Non-pigmented ciliary epithelial cell (primary cell): ENCODE data around the gene BHLHE23.

ENCODE experiments used
- DNase-seq: peaks from one replicate; pipeline ENCODE4 v3.0.0-alpha.2; 2010; ENCODE audit warnings: low read depth

The BHLHE23 gene

DNA sequence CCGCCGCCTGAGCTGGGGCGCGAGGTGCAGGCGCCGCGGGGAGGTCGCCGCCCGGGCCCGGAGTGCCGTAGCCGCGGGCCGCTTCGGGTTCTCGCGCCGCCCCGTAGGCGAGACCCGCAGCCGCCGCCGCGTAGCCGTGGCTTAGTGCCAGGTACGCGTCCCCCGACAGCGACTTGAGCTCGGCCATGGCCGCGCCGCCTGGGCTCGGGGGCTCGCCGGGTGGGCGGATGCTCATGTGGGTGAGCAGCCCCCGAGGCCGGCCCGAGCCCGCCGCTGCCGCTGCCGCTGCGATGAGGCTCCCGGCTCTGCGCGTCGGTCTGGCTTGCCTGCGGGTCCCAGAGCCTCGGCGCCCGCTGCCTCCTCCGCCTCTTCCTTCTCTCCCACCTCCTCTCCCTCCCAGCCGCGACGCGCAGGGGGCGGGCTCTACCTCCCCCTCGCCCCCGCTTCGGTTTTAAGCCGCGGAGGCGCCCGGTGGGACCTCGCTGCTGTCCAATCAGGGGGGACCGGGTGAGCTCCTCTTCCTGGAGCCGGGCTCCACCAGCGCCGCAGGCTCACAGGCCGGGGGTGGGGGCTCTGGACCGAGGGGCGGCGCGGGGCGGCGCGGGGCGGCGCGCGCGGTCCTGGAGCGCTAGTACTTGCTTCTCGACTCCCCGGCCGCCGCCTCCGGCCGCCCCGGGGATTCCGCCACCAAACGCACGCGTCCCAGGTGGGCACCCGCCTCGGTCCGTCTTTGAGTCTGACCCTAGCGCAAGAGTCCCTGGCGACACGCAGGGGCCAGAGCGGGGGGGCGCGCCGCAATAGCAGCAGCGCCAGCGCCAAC, at the start of gene BHLHE23:
TSS of gene BHLHE23 (minus strand) at position 425 of the 820 bp plus-strand sequence. CDS start at position 235, 190 bp downstream.
- DNase-seq, result no peak

DNA sequence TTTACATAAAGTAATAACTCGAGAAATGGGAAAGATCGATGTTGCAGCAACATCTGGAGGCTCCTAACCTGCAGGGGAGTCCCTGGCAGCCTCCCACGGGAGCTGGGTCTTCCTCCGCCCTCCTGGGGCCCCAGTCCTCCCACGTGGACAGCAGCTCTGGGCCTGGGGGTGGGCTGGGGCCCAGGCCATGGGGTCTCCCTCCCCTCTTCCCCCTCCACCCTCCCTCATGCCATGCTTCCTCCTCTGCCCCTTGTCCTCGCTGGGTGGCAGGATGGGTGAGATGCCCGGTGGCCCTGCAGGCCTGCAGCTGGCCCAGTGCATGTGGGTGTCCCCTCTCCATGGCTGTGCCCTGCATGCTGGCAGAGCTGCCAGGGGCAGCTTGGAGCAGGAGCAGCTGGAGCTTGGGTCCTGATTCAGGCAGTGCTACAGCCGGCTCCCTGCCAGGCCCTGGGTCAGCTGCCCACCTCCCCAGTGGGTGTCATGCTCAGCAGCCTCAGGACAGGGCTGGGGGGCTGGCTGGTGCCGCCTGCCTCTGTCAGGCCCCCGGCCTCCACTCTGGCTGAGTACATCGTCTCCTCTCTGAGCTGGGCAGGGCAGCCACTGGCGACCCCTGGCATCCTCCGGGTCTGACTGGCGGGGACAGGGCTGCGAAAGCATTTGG, 48.9 kb upstream of the BHLHE23 start:
- no peak for DNase-seq

DNA sequence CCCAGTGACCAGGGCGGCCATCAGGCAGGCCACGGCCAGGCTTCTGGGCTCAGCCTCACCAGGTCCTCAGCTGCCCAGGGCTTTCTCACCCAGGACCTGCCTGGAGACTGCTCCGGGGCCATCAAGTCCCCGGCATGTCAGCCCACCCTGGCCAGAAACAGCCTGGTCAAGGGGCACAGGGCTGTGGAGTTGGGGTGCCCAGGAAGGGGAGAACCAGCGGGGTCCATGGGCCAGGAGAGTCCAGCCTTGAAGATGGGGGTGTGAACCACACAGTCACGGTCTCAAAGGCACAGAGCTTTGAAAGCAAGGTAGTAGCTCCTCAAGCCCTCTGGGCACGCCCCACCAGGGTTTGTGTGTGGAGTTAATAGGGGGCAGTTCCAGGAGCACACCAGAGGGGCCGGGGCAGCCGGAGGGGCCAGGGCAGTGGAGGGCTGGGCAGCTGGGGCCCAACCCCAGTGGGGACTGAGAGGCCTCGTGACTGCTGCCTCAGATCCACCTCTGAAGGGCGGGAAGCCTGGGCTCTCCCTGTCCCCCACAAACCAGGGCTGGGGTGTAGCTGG, 48.0 kb upstream of the BHLHE23 start:
- no peak for DNase-seq

DNA sequence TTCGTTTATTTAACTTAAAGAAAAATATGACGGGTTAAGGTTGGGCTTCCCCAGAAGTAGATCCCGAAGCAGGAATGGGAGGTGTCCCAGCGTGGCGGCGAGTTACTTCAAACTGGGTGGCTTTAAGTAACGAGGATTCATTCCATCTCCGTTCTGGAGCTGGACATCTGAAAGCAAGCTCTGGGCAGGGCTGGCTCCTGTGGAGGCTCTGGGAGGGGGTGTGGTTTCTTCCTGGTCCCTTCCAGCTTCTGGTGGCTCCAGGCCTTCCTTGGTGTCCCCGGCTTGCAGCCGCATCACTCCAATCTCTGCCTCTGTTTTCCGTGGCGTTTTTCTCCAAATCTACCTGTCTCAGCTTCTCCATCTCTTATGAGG, 47.3 kb upstream of the BHLHE23 start:
- DNase-seq, result no peak

DNA sequence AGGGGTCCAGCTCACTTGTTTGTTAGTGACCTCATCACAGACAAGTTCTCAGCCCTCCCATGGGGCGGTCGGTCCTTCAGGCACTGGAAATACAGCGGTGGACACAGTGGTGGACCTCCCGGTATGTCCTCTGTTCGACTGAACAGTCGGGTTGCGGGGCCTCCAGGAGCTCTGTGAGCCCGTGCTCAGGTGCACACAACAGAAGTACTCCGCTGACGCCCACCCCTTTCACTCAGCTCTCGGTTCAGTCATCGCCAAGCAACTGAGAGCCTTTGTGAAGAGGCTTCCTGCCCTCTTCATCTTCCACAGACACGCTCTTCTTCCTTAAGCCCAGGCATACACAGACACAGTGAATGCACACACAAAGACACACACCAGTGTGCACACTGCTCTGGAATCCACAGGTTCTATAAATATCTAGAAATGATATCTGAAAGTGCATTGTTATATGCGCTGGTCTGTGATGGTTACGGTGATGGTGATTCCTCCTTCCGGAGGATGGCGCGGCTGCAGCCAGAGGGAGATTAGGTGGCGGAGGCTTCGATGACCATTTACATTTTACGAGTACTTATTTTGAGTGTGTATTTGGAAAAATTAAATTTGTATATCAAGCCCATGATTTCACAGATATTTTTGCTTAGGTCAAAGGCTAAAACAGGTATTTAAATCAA, 46.8 kb upstream of the BHLHE23 start:
- no peak for DNase-seq

DNA sequence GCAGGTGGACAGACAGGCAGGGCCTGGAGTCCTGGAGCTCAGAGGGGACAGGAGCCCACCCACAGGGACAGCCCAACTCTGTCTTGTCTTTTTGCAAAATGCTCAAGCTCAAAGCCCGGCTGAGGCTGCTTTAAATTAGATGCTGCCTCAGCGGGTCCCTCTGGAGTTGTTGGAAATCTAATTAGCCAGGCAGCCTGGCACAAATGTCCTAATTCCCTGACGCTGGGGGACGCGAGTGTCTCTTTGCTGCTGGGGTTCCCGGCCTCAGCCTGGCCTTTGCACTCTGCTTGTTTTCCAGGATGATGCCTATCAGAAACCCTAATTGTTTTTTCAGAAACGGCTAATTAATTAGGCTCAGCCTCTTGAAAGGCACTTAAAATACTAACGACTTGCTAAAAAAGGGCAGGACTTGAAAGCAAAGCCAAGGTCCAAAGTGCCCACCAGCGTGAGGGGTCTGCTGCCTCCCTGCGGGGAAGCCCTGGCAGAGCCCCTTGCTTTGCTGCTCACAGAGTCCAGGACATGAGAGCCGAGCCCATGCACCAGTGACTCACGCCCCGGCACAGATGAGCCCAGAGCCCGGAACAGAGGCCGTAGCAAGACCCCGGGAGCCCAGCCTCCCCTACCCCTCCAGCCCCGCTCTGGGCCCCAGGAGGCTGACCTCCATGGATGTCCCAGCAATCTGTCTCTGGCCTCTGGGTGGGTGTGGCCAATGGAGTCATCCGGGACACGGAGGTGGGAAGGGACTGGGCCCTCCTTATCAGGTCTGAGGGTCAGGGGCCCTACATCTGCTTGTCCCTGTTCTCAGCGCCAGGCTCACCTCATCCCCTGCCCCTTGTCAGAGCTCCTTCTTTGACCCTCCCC, 46.0 kb upstream of the BHLHE23 start:
- DNase-seq, result no peak

DNA sequence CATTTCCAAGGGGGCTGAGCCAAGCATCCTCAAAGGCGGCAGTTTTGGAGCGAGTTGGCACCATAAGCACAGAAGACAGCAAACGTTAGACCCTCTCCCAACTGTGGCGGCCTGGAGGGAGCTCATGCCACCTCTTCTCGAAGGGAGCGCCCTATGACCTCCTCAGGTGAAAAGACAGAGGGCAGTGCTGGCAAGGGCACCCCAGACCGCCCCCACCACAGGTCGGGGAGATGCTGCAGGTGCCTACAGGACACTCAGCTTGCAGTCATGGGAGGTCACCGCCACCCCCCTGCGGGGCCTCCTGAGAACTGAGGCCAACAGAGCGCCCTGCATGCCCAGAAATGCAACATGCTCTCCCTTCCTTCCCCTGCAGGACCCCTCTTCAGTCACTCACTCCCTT, 45.1 kb upstream of the BHLHE23 start:
- DNase-seq, result no peak

DNA sequence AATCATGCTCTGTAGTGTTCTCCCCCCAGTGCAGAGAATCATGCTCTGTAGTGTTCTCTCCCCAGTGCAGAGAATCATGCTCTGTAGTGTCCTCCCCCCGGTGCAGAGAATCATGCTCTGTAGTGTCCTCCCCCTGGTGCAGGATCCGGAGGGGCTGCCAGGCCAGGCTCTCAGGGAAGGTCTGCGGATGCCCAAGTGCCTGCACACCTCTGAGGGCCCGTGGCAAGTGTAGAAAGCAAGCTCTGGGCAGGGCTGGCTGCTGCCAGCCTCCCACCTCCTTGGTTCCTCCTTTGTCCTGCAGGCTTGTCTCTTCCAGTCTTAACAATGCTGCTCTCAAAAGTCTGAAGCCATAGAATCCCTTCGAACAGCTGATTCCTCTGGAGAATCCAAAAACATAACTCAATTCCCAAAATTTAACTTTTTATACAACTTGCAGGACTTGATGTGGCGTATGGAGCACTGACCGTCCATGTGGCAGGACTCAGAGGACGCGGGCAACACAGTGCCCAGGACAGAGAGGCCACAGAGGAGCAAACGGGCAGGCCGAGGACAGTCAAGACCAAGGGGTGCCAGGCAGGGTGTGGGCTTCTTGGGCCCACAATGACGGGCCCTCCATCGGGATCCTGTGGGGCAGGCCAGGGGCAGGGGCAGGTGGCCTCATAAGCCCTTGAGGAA, 44.6 kb upstream of the BHLHE23 start:
- DNase-seq, result no peak

DNA sequence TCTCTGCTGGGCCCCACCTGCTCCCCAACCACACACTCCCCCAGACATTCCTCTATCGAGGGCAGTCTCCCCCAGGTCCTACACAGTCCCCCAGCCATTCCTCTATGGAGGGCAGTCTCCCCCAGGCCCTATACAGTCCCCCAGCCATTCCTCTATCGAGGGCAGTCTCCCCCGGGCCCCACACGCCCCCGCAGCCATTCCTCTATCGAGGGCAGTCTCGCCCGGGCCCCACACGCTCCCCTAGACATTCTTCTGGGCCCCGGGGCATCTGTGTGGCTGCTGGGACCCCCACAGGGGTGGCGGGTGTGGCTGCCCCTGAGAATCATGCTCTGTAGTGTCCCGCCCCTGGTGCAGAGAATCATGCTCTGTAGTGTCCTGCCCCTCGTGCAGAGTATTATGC, 43.6 kb upstream of the BHLHE23 start:
- DNase-seq, result no peak

DNA sequence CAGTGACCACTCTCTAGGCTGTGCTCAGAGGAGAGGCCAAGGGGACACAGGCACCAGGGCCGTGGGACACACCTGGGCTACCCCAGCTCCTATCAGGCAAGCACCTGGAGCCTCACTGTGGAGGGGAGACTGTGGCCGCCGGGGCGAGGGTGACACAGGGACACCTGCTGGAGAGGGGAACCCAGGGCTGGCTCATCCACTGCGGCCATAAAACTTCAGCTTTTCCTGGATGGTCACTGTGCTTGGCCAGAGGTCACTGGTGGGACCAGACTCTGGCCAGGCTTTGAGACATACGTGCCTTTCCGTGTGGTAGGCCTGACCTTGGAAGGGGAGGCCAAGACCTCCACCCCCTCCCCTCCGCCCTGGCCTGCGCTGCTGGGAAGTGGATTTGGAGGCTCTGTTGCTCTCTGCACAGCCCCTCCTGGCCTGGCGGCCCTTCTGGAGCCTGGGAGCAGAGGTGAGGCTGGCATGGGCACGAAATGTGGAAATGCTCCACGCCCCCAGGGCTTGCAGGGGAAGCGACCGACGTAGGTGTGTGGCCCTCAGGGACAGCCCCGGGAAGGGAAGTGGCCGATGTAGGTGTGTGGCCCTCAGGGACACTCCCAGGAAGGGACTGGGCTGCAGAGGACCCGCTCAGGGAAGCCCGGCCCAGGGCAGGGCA, 42.9 kb upstream of the BHLHE23 start:
- no peak for DNase-seq

DNA sequence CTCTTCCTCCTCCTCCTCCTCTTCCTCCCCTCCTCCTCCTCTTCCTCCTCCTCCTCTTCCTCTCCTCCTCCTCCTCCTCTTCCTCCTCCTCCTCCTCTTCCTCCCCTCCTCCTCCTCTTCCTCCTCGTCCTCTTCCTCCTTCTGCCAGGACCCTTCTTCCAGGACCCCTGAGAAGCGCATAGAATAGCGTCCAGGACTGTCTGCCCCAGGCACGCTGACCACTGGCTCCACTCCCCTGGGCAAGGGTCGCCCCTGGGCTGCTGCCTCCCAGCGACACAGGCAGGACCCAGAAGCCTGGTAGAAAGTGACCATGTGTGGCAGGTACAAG, 42.4 kb upstream of the BHLHE23 start:
- no peak for DNase-seq

DNA sequence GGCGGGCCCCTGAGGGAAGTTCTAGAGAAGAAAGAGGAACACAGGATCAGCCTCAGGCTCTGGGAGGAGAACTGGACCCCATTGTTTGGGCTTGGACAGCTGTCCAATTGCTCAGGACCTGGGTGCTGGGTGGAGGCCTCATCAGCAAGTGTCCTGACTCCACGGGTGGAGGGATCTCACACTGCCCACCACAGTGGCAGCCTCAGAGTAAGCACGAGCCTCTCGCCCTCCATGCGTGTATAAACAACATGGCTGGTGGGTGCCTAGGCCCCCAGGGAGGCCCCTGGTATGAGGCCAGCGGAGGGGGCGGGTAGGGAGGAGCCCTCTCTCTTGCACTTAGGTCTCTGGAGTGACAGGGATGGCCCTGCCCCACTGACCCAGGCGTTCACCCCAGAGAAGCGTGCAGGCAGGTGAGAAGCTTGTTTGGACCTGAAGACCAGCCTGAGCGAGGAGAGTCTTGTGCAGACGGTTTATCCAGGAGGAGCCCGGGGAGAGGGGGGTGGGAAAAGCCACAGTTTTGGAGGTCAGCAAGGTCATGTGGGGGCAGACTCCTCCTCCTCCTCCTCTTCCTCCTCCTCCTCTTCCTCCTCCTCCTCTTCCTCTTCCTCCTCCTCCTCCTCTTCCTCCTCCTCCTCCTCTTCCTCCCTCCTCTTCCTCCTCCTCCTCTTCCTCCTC, 41.9 kb upstream of the BHLHE23 start:
- no peak for DNase-seq

DNA sequence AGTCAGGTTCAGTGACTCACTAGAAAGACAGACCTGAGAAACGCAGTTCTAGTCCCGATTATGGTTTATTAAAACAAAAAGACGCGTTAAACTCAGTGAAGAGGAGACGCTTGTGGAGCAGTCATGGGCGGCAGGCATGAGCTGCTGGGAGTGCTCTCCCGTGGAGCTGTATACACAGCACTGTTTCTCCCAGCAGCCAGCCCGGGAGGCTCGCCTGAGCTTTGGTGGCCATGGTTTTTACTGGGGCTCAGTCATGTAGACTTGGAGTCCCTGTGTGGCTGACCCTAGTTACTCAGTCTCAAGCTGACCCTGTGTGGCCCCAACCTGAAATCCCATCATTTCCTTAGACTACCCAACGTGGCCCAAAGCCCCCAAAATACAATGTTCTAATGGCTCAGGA, 41.2 kb upstream of the BHLHE23 start:
- DNase-seq, result no peak

DNA sequence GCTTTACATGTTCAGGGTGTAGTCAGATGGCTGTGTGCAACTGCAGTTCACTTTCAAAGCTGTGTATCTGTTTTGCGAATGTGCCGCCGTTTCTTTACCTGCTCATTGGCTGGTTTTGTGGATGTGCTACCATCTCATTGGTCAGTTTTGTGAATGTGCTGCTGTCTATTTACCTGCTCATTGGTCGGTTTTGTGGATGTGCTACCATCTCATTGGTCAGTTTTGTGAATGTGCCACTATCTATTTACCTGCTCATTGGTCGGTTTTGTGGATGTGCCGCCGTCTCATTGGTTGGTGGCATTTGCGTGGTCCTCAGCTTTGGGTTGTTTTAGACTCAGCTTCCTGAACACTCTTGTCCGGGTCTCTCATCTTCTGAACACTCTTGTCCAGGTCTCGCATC, 40.5 kb upstream of the BHLHE23 start:
- no peak for DNase-seq

DNA sequence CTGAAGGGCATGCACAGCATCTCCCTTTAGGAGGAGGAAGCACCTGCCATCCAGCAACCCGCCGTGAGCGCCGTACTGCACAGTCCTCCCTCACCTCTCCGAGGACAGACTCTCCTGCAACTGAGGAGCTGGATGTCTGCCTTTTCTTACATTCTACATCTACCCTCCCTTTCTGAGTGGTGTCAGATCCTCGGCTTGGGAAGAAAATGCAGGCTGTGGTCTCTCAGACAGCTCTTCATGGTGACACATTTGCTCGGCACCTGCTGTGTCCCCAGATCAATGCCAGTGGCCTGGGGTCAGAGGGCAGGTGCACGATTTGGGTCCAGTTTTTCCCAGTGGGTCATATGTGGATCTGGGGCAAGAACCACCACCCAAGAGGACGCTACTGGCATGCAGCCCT, 40.1 kb upstream of the BHLHE23 start:
- DNase-seq, result no peak

DNA sequence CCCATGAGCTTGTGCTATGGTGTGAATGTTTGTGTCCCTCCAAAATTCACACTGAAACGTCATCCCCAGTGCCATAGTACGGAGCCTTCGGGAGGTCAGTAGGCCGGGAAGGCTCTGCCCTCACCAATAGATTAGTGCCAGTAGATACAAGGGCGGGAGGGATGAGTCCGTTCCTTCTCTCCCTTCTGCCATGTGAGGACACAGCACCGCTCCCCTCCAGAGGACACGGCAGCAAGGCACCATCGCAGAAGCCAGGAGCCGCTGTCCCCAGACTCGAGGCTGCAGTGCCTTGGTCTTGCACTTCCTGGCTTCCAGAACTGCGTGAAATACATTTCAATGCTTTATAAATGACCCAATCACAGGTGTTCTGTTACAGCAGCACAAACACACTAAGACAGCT, 39.2 kb upstream of the BHLHE23 start:
- DNase-seq, result no peak

DNA sequence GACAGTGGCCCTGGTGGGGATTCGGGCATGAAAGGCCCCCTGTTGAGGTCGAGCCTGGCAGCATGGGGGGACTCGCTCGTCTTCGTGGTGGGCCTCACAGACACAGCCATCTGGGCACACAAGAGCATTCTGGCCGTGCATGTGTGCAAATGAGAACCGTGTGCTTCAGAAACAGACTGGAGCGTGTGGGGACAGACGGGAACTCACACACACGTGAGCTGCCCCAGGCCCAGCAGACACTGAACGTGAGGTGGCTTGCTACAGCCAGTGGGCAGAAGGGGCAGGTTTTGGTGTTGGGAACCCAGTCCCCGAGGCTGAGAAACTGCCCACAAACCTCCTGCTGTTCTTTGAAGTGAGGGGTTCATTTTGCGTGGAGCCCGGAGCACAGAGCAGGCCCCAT, 38.6 kb upstream of the BHLHE23 start:
- no peak for DNase-seq

DNA sequence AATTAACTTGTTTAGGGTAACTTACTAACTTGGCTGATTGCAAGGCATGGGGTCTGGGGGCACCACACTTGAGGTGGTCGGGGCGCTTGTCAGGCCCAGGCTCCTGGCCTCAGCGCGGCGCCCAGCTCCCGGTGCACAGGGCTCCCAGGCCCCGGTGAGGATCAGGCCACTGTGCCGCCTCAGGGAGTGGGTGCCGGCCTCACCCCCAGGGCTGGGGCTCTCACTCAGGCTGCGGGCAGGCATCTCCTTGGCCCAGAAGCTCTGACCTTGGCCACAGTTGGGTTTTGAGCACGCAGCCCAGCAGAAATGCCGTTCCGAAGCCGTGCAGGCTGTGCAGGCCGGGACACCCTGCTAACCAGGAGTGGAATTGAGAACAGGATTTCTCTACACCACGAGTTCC, 37.8 kb upstream of the BHLHE23 start:
- no peak for DNase-seq

DNA sequence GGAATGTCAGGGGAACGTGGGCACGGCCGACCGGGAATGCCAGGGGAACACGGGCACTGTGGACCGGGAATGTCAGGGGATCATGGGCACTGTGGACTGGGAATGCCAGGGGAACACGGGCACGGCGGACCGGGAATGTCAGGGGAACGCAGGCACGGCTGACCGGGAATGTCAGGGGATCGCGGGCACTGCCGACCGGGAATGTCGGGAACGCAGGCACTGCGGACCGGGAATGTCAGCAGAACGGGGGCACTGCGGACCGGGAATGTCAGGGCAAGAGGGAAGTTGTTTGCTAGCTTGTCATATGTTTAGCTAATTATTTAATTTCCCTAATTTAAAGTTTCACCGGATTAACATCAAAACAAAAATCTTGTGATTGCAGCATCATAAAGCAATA, 37.4 kb upstream of the BHLHE23 start:
- no peak for DNase-seq
